Measurements from ENCODE around the gene SLC25A38.
"Not testable (repeated sequence)": the region's sequence is repeated elsewhere in the genome, so short reads cannot be mapped to it uniquely, and the experiment has no call there.

The SLC25A38 gene

DNA sequence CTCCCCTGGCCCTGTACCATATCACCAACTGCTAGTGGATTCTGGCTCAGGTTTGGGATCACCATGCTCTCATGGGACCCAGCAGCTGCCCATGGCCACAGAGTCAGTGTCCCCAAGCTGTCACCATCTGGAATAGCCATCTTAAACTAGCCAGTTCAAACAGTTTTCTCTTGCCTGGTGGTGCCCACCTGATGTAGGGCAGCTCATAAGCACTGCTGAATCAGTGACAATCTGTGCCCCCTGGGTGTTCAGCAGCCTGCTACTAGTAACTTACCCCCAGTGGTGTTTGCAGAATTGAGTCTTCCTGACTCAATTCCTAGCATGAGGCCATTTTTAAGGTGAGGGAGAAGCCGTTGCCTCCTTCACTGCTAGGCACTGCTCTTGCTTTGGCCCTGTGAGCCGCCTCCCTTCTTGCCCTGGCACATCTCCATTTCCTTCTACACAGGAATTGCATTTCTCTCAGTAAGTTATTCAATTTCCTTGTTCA is 31.3 kb downstream of the SLC25A38 start:
- TF ChIP-seq, protein P1, sequence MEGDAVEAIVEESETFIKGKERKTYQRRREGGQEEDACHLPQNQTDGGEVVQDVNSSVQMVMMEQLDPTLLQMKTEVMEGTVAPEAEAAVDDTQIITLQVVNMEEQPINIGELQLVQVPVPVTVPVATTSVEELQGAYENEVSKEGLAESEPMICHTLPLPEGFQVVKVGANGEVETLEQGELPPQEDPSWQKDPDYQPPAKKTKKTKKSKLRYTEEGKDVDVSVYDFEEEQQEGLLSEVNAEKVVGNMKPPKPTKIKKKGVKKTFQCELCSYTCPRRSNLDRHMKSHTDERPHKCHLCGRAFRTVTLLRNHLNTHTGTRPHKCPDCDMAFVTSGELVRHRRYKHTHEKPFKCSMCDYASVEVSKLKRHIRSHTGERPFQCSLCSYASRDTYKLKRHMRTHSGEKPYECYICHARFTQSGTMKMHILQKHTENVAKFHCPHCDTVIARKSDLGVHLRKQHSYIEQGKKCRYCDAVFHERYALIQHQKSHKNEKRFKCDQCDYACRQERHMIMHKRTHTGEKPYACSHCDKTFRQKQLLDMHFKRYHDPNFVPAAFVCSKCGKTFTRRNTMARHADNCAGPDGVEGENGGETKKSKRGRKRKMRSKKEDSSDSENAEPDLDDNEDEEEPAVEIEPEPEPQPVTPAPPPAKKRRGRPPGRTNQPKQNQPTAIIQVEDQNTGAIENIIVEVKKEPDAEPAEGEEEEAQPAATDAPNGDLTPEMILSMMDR (IDR thresholded peaks at IDR 0.05; ENCODE audit: insufficient read depth, low read length, missing control alignments), result no peak
- H3K4me3 ChIP-seq (ENCODE audit: low read depth, low read length), result no peak overlapping the region
- DNase-seq (ENCODE audit: low read depth, low spot score), result no peak
- ChIA-PET CTCF (interaction anchor here (1.0 to 4.7 kb wide), 4 partner anchors 7 to 84 kb away, joined by 3 to 51 read pairs (median 30); partner anchors contain the start of gene RPSA), POLR2A (interaction anchor here (1.4 kb wide), 1 partner anchor 8 kb away, joined by 12 read pairs; the partner anchor contains the start of gene RPSA)

DNA sequence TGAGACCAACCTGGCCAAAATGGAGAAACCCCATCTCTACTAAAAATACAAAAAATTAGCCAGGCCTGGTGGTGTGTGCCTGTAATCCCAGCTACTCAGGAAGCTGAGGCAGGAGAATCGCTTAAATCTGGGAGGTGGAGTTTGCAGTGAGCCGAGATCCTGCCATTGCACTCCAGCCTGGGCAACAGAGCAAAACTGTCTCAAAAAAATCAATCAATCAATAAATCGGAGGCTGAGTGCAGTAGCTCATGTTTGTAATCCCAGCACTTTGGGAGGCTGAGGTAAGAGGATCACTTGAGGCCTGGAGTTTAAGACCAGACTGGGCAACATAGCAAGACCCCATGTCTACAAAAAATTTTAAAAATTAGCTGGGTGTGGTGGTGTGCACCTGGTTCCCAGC is 32.1 kb downstream of the SLC25A38 start:
- ChIA-PET POLR2A (interaction anchor here (1.4 kb wide), 1 partner anchor 9 kb away, joined by 12 read pairs; the partner anchor contains the start of gene RPSA), CTCF (interaction anchor here (1.0 to 4.7 kb wide), 5 partner anchors 8 to 896 kb away, joined by 3 to 51 read pairs (median 26); partner anchors contain the start of gene RPSA)
- not testable (repeated sequence) for DNase-seq (ENCODE audit: low read depth, low spot score); H3K4me3 ChIP-seq (ENCODE audit: low read depth, low read length)

DNA sequence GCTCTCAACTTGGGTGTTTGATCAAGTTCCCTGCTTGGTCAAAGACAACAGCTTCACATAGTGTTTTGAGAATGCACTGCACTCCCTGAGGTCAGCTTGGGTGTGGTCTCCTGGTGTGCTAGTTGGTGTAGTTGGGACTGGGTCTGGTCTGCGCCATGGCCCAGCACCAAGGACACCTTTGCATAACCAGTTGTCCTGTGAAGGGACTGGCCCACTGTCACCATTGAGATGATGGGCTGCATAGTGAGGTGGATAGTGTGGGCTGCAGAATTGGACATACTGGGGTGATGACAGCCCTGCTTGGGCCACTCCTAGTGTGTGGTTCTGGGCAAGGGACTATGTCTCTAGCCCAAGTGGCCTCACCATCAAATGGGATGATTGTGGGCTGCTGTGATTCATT is 32.8 kb downstream of the SLC25A38 start:
- ChIA-PET POLR2A (interaction anchor here (1.4 to 1.5 kb wide), 2 partner anchors 9 kb away, joined by 4 to 12 read pairs; partner anchors contain the start of gene RPSA), CTCF (interaction anchor here (1.0 to 4.7 kb wide), 10 partner anchors 8 to 895 kb away, joined by 3 to 51 read pairs (median 7); partner anchors contain the start of gene RPSA)
- TF ChIP-seq, protein P1 (IDR thresholded peaks at IDR 0.05; ENCODE audit: insufficient read depth, low read length, missing control alignments), result no peak
- H3K4me3 ChIP-seq (ENCODE audit: low read depth, low read length), result no peak overlapping the region
- no peak for DNase-seq (ENCODE audit: low read depth, low spot score)

DNA sequence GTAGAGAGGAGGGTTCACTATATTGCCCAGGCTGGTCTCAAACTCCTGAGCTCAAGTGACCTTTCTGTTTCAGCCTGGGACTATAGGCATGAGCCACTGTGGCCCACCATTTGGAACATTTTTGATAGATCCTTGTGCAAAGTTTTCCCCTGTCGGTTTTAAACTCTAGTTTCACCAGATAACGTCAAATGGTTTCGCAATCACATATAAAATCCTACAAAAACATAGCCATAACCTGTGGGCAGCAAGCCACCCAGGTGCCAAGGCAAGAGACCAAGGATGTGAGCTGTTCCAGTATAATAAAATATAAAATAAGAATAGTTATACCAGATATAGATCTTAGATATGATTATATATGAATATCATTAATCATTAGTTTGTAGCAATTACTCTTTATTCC is 33.8 kb downstream of the SLC25A38 start:
- not testable (repeated sequence) for H3K4me3 ChIP-seq (ENCODE audit: low read depth, low read length); DNase-seq (ENCODE audit: low read depth, low spot score)
- ChIA-PET POLR2A (interaction anchor here (1.5 kb wide), 1 partner anchor 11 kb away, joined by 4 read pairs; the partner anchor contains the start of gene RPSA), CTCF (interaction anchor here (0.9 to 4.7 kb wide), 10 partner anchors 9 to 892 kb away, joined by 3 to 51 read pairs (median 7); partner anchors contain the start of gene RPSA)

DNA sequence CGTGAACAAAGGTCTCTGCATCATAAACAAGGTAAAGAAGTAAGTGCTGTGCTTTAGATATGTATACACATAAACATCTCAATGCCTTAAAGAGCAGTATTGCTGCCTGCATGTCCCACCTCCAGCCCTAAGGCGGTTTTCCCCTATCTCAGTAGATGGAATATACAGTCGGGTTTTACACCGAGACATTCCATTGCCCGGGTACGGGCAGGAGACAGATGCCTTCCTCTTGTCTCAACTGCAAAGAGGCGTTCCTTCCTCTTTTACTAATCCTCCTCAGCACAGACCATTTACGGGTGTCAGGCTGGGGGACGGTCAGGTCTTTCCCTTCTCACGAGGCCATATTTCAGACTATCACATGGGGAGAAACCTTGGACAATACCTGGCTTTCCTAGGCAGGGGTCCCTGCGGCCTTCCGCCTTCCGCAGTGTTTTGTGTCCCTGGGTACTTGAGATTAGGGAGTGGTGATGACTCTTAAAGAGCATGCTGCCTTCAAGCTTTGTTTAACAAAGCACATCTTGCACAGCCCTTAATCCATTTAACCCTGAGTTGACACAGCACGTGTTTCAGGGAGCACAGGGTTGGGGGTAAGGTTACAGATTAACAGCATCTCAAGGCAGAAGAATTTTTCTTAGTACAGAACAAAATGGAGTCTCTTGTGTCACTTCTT is 35.5 kb downstream of the SLC25A38 start:
- DNase-seq (ENCODE audit: low read depth, low spot score); H3K4me3 ChIP-seq (ENCODE audit: low read depth, low read length); POLR2A ChIA-PET: not testable (repeated sequence)
- CTCF ChIA-PET, result interaction anchor here (2.4 kb wide), 1 partner anchor 8 kb away, joined by 13 read pairs; no protein-coding TSS in a partner anchor

DNA sequence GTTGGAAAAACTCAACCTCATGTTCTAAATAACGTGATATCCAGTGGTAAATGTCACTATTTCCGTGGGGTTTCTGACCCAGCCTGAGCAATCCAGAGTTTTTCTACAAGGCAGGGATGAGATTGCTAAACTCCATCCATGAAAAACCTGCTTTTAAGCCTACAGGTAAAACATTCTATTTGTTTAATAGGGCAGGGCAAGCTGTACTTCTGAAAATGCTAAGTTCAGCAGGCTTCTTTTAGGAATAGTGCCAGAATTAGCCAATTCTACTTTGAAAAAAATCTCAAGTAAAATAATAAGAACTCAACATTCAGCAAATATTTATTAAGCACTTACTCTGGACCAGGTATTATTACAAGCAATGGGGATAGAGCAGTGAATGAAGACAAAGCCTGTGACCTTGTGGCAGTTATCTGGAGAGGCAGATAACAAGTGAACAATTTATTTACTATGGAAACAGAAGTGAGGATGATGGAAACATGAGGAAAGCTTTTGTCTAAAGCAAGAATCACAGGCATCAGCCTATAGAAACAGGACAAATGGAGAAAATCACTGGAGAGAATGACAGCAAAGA is 36.7 kb downstream of the SLC25A38 start:
- DNase-seq (ENCODE audit: low read depth, low spot score), result no peak
- ChIA-PET CTCF (interaction anchor here (1.4 to 1.6 kb wide), 2 partner anchors 11 to 26 kb away, joined by 3 to 4 read pairs; no protein-coding TSS in a partner anchor), POLR2A (no interaction called here)
- H3K4me3 ChIP-seq (ENCODE audit: low read depth, low read length), result no peak overlapping the region
- TF ChIP-seq, protein P1 (IDR thresholded peaks at IDR 0.05; ENCODE audit: insufficient read depth, low read length, missing control alignments), result no peak

DNA sequence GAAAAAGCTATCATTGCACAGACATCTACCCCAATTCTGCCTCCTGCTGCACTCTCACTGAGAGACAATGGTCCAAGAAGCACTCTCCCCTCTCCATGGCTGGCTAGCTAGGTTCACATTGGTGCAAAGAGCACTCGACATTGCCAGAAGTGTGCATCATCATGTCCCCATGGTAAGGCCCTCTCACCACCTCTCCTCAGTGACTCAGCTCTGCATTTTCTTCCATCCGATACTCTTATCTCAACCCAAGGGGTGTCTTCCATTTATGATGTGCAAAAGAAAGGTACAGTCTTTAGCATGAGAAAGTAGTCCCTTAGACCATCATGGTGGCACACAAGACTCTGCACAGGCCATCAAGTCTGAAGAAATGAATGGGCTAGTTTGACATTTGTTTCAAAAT is 37.4 kb downstream of the SLC25A38 start:
- TF ChIP-seq, protein P1 (IDR thresholded peaks at IDR 0.05; ENCODE audit: insufficient read depth, low read length, missing control alignments), result no peak
- ChIA-PET POLR2A (no interaction called here), CTCF (interaction anchor here (1.4 to 1.6 kb wide), 2 partner anchors 11 to 26 kb away, joined by 3 to 4 read pairs; no protein-coding TSS in a partner anchor)
- no peak overlapping the region for H3K4me3 ChIP-seq (ENCODE audit: low read depth, low read length)
- DNase-seq (ENCODE audit: low read depth, low spot score), result no peak
